HepG2 (cell line): ENCODE measurements around the gene WDR89. TPM values are rescaled to one million over a fixed set of nuclear protein-coding genes. Genes with fewer than 3 reads are reported as not detected.

Source experiments
- CENPX ChIP-seq: sonication (generic); formaldehyde crosslinking; IDR thresholded peaks from 2 replicates; pipeline ENCODE4 v1.9.0; 2021; ENCODE audit warnings: mild to moderate bottlenecking, missing genetic modification reagents, moderate library complexity
- CREB1 ChIP-seq, 2 experiments: fragments of 450-650 bp in 1 of 2; IDR thresholded peaks; 2 replicates each; pipeline ENCODE4 v1.6.1; 2016 to 2017; ENCODE audit warnings: control low read depth in 1 of 2, mild to moderate bottlenecking in 1 of 2, missing compliant biosample characterization in 1 of 2, missing genetic modification characterization in 1 of 2
- E2F5 ChIP-seq: sonication (generic); formaldehyde crosslinking; conservative IDR thresholded peaks from 2 replicates; pipeline ENCODE4 v1.4.0; 2020; ENCODE audit warnings: missing genetic modification reagents
- ETV5 ChIP-seq: IDR thresholded peaks from 2 replicates; pipeline ENCODE4 v1.6.1; 2018; ENCODE audit warnings: missing biosample characterization, missing genetic modification reagents, inconsistent platforms, borderline replicate concordance
- IRF2 ChIP-seq: IDR thresholded peaks from 2 replicates; pipeline ENCODE4 v1.6.1; 2018; ENCODE audit warnings: missing genetic modification reagents, missing compliant biosample characterization
- JDP2 ChIP-seq: sonication (generic); formaldehyde crosslinking; IDR thresholded peaks from 2 replicates; pipeline ENCODE4 v1.8.1; 2022; ENCODE audit warnings: missing genetic modification reagents, borderline replicate concordance
- MAZ ChIP-seq, 2 experiments: sonication (generic) in 1 of 2; formaldehyde crosslinking in 1 of 2; IDR thresholded peaks; 2 replicates each; pipeline versions ENCODE4 v1.5.0 to v1.6.1; 2012 to 2020; ENCODE audit warnings: low read depth in 2 of 2, mild to moderate bottlenecking in 2 of 2, borderline replicate concordance in 1 of 2, improper control_type of control experiment in 1 of 2, low read length in 1 of 2, missing genetic modification reagents in 1 of 2, moderate library complexity in 1 of 2
- NFAT5 ChIP-seq: sonication (generic); formaldehyde crosslinking; IDR thresholded peaks from 2 replicates; pipeline ENCODE4 v1.4.0; 2020; ENCODE audit warnings: missing genetic modification reagents
- PAF1 ChIP-seq: IDR thresholded peaks from 2 replicates; pipeline ENCODE4 v1.6.1; 2016; ENCODE audit warnings: missing genetic modification reagents, missing compliant biosample characterization
- PBX3 ChIP-seq: sonication (generic); formaldehyde crosslinking; IDR thresholded peaks from 2 replicates; pipeline ENCODE4 v1.8.1; 2023; ENCODE audit warnings: missing genetic modification reagents, inconsistent platforms, borderline replicate concordance
- SAP130 ChIP-seq: IDR thresholded peaks from 2 replicates; pipeline ENCODE4 v1.6.1; 2016; ENCODE audit warnings: low read depth
- SRSF4 ChIP-seq: fragments of 200-400 bp; formaldehyde crosslinking; IDR thresholded peaks from one replicate; pipeline ENCODE4 v1.6.1; 2018; ENCODE audit warnings: mild to moderate bottlenecking, low read depth, low read length, moderate library complexity; ENCODE audit not compliant: poor library complexity, severe bottlenecking
- STAT5B ChIP-seq: sonication (generic); formaldehyde crosslinking; IDR thresholded peaks from 2 replicates; pipeline ENCODE4 v1.4.0; 2020; ENCODE audit warnings: missing genetic modification reagents
- U2AF1 ChIP-seq: fragments of 200-400 bp; formaldehyde crosslinking; optimal IDR thresholded peaks from 2 replicates; pipeline ENCODE3; 2017; ENCODE audit warnings: mild to moderate bottlenecking, low read depth, low read length
- ZFP91 ChIP-seq: sonication (generic); formaldehyde crosslinking; IDR thresholded peaks from 2 replicates; pipeline ENCODE4 v1.9.0; 2022; ENCODE audit warnings: missing genetic modification reagents, mild to moderate bottlenecking, borderline replicate concordance
- ZMYM4 ChIP-seq: sonication (generic); formaldehyde crosslinking; IDR thresholded peaks from 2 replicates; pipeline ENCODE4 v1.8.1; 2023; ENCODE audit warnings: mild to moderate bottlenecking, missing genetic modification reagents
- ZNF850 ChIP-seq: sonication (generic); formaldehyde crosslinking; conservative IDR thresholded peaks from 2 replicates; pipeline ENCODE4 v1.9.0; 2021; ENCODE audit warnings: mild to moderate bottlenecking, missing genetic modification reagents
- ZSCAN12 ChIP-seq: sonication (generic); formaldehyde crosslinking; IDR thresholded peaks from 2 replicates; pipeline ENCODE4 v1.9.0; 2021; ENCODE audit warnings: mild to moderate bottlenecking, missing genetic modification reagents
- polyA plus RNA-seq, 8 experiments: library from polyadenylated mRNA; depleted of rRNA in 3 of 8; stranded (reverse) in 7 of 8; unstranded in 1 of 8; fragments of >200 nt; fragmentation: Illumina TruSeq in 4 of 8; extraction: Trizol in 4 of 8; gene quantifications; 2 replicates each; pipeline versions ENCODE4 v1.2.1 to v1.2.3, GENCODE V29; 2011 to 2016; ENCODE audit warnings: low read depth in 4 of 8, missing spikeins in 1 of 8, mixed read lengths in 1 of 8; ENCODE audit not compliant: insufficient read depth in 1 of 8
- total RNA-seq, 5 experiments: library from RNA; depleted of rRNA; stranded (reverse); fragments of >200 nt; fragmentation: Illumina TruSeq; extraction: Trizol; gene quantifications; 2 replicates each; pipeline ENCODE4 v1.2.3, GENCODE V29; 2016; ENCODE audit warnings: low read depth in 1 of 5

WDR89 gene
- total and polyA plus RNA-seq, 2 of the 13 experiments (the other 11 are each of a cell fraction or from before 2014, with no cell fraction given) = 5.2 to 20.1 TPM

GRCh38 chr14:63641473-63642228, at the start of gene WDR89 (continued):
- peak; percentile 20; the same call in 1 of the 2 replicates for TF ChIP-seq JDP2 (CRISPR knock-in tag)
- no peak for TF ChIP-seq MAZ (IDR thresholded peaks at IDR 0.05; ENCODE audit: borderline replicate concordance, low read depth, low read length)
- TF ChIP-seq MAZ (CRISPR knock-in tag; IDR thresholded peaks at IDR 0.05; ENCODE audit: low read depth) = peak; percentile 78
- TF ChIP-seq CREB1 (IDR thresholded peaks at IDR 0.05) = peak; percentile 82
- peak; percentile 93; the same call in 1 of the 2 replicates for TF ChIP-seq CREB1 (CRISPR knock-in tag; IDR thresholded peaks at IDR 0.05)
- TF ChIP-seq PAF1 (CRISPR knock-in tag) = no peak
- no peak for TF ChIP-seq PBX3 (CRISPR knock-in tag)
- TF ChIP-seq SRSF4 = no peak
- peak; percentile 63 for TF ChIP-seq IRF2 (CRISPR knock-in tag)
- no peak for TF ChIP-seq STAT5B (CRISPR knock-in tag)
- peak; percentile 91; the same call in 1 of the 2 replicates for TF ChIP-seq ZSCAN12
- peak; percentile 95 for TF ChIP-seq NFAT5 (CRISPR knock-in tag)
- no peak for TF ChIP-seq U2AF1
- peak; percentile 28; the same call in 1 of the 2 replicates for TF ChIP-seq ETV5 (CRISPR knock-in tag)
- TF ChIP-seq ZMYM4 (CRISPR knock-in tag) = peak; percentile 95
- TF ChIP-seq ZFP91 (CRISPR knock-in tag) = peak; percentile 93
- TF ChIP-seq CENPX (CRISPR knock-in tag) = no peak
- TF ChIP-seq E2F5 (CRISPR knock-in tag) = peak; percentile 59; the same call in 1 of the 2 replicates
- TF ChIP-seq SAP130 (CRISPR knock-in tag) = peak; percentile 86
- TF ChIP-seq ZNF850 (CRISPR knock-in tag) = no peak; the same call in 1 of the 2 replicates
